Neural cell (in vitro differentiated cells): ENCODE measurements around the gene RFWD3. TPM values are rescaled to one million over a fixed set of nuclear protein-coding genes. Genes with fewer than 3 reads are reported as not detected.

Experiments used
- H2AFZ ChIP-seq: fragments of 200-600, 300-800 bp; sonication (generic), shearing (Covaris generic); 2 replicates; pipeline ENCODE4 v1.6.0; 2014; ENCODE audit warnings: low read depth, mild to moderate bottlenecking, antibody characterized with exemption, low read length, moderate library complexity
- H3F3A ChIP-seq: fragments of 200-600 bp; shearing (Covaris generic); 2 replicates; pipeline ENCODE4 v1.6.1; 2016; ENCODE audit warnings: mild to moderate bottlenecking, moderate library complexity, mixed read lengths, antibody characterized with exemption, low read length; ENCODE audit not compliant: insufficient read depth, poor library complexity, severe bottlenecking
- H3K27ac ChIP-seq: fragments of 200-600, 300-800 bp; sonication (generic), shearing (Covaris generic); 2 replicates; pipeline ENCODE4 v1.5.1; 2014; ENCODE audit warnings: mild to moderate bottlenecking, low read length, moderate library complexity
- H3K27me3 ChIP-seq: fragments of 300-800, 200-600 bp; sonication (generic), shearing (Covaris generic); 2 replicates; pipeline ENCODE4 v1.6.0; 2014; ENCODE audit warnings: mild to moderate bottlenecking, low read depth, low read length, moderate library complexity; ENCODE audit not compliant: insufficient read depth
- H3K36me3 ChIP-seq: fragments of 300-800, 200-600 bp; sonication (generic), shearing (Covaris generic); 2 replicates; pipeline ENCODE4 v1.5.1; 2014; ENCODE audit warnings: mild to moderate bottlenecking, antibody characterized with exemption, low read length, moderate library complexity; ENCODE audit not compliant: insufficient read depth
- H3K4me2 ChIP-seq: fragments of 300-800, 200-600 bp; sonication (generic), shearing (Covaris generic); 2 replicates; pipeline ENCODE4 v1.6.0; 2014; ENCODE audit warnings: mild to moderate bottlenecking, low read length
- H3K4me3 ChIP-seq: fragments of 300-800, 200-600 bp; sonication (generic), shearing (Covaris generic); 2 replicates; pipeline ENCODE4 v1.5.1; 2014; ENCODE audit warnings: mild to moderate bottlenecking, low read length, moderate library complexity
- H3K79me2 ChIP-seq: fragments of 200-600 bp; shearing (Covaris generic); replicated peaks from 2 replicates; pipeline ENCODE4 v1.6.0; 2014; ENCODE audit warnings: mild to moderate bottlenecking, low read length, moderate library complexity; ENCODE audit not compliant: insufficient read depth
- H3K9ac ChIP-seq: fragments of 300-800, 200-600 bp; sonication (generic), shearing (Covaris generic); 2 replicates; pipeline ENCODE4 v1.6.1; 2016; ENCODE audit warnings: mild to moderate bottlenecking, low read length, mixed read lengths
- H3K9me2 ChIP-seq: fragments of 200-600 bp; shearing (Covaris generic); 2 replicates; pipeline ENCODE4 v1.6.1; 2016; ENCODE audit warnings: mild to moderate bottlenecking, low read length, mixed read lengths; ENCODE audit not compliant: insufficient read depth
- H3K9me3 ChIP-seq: fragments of 200-600, 300-800 bp; sonication (generic), shearing (Covaris generic); 2 replicates; pipeline ENCODE4 v1.6.1; 2016; ENCODE audit warnings: mild to moderate bottlenecking, mixed run types, low read length, moderate library complexity, mixed read lengths
- H4K20me1 ChIP-seq: fragments of 200-600 bp; shearing (Covaris generic); 2 replicates; pipeline ENCODE4 v1.6.1; 2016; ENCODE audit warnings: mild to moderate bottlenecking, mixed run types; ENCODE audit not compliant: insufficient read depth
- CTCF ChIP-seq: fragments of 450-650 bp; IDR thresholded peaks from 2 replicates; pipeline ENCODE4 v1.5.1; 2014; ENCODE audit warnings: antibody characterized with exemption, mild to moderate bottlenecking, moderate library complexity; ENCODE audit not compliant: poor library complexity, severe bottlenecking
- EP300 ChIP-seq: fragments of 450-650 bp; conservative IDR thresholded peaks from 2 replicates; pipeline ENCODE4 v1.6.1; 2014; ENCODE audit warnings: antibody characterized with exemption, mild to moderate bottlenecking, moderate library complexity; ENCODE audit not compliant: poor library complexity, severe bottlenecking
- EZH2 ChIP-seq: fragments of 200-600, 300-800 bp; shearing (Covaris generic), sonication (generic); IDR thresholded peaks from 2 replicates; pipeline ENCODE4 v1.6.1; 2014; ENCODE audit warnings: antibody characterized with exemption, low read length, borderline replicate concordance, mild to moderate bottlenecking; ENCODE audit not compliant: insufficient read depth, poor library complexity, severe bottlenecking
- MXI1 ChIP-seq: fragments of 450-650 bp; conservative IDR thresholded peaks from 2 replicates; pipeline ENCODE4 v1.6.1; 2014; ENCODE audit warnings: antibody characterized with exemption, mild to moderate bottlenecking; ENCODE audit not compliant: poor library complexity, severe bottlenecking
- POLR2AphosphoS5 ChIP-seq: IDR thresholded peaks from 2 replicates; pipeline ENCODE4 v1.6.1; 2012
- RAD21 ChIP-seq: fragments of 450-650 bp; conservative IDR thresholded peaks from 2 replicates; pipeline ENCODE4 v1.6.1; 2014; ENCODE audit warnings: antibody characterized with exemption, mild to moderate bottlenecking, moderate library complexity
- REST ChIP-seq: IDR thresholded peaks from 2 replicates; pipeline ENCODE4 v1.6.1; 2012; ENCODE audit warnings: borderline replicate concordance
- SMC3 ChIP-seq: fragments of 450-650 bp; conservative IDR thresholded peaks from 2 replicates; pipeline ENCODE4 v1.6.1; 2014; ENCODE audit warnings: antibody characterized with exemption, mild to moderate bottlenecking, moderate library complexity; ENCODE audit not compliant: poor library complexity
- TAF1 ChIP-seq: IDR thresholded peaks from 2 replicates; pipeline ENCODE4 v1.6.1; 2012; ENCODE audit warnings: low read depth
- polyA plus RNA-seq: library from polyadenylated mRNA; depleted of rRNA; stranded (reverse); fragments of >200 nt; gene quantifications from 2 replicates; pipeline ENCODE4 v1.2.3, GENCODE V29; 2014

Gene RFWD3
- polyA plus RNA-seq, 1 donor from 2014 or later = 10.7 TPM

GRCh38 chr16:74603848-74604247 lies 62.8 kb downstream of the RFWD3 start:
- Histone ChIP-seq H4K20me1 (no peaks in the 10 kb centered on the region), H3K27me3 (no peaks in the 10 kb centered on the region), H3K9me2 (no peaks in the 10 kb centered on the region), H2AFZ (no peak overlapping the region), H3K9me3 (no peaks in the 10 kb centered on the region), H3F3A (no peaks in the 10 kb centered on the region), H3K36me3 (no peaks in the 10 kb centered on the region), H3K4me2 (peak overlapping the region; percentile 50), H3K9ac (no peak overlapping the region), H3K4me3 (peak overlapping the region; percentile 99), H3K27ac (no peak overlapping the region), H3K79me2 (peaks cover 68% of the 10 kb centered on the region)
- TF ChIP-seq REST (no peak), MXI1 (no peak), EP300 (no peak), TAF1 (no peak), EZH2 (no peak), RAD21 (no peak), POLR2AphosphoS5 (no peak), SMC3 (no peak), CTCF (no peak)

GRCh38 chr16:74601126-74601871 lies 65.4 kb downstream of the RFWD3 start:
- no peaks in the 10 kb centered on the region for H3K27me3 ChIP-seq
- no peak overlapping the region for H2AFZ ChIP-seq
- H3K27ac ChIP-seq = no peak overlapping the region
- no peaks in the 10 kb centered on the region for H3K9me2 ChIP-seq
- no peak for TF ChIP-seq TAF1
- no peak for TF ChIP-seq CTCF
- no peak for TF ChIP-seq POLR2AphosphoS5
- TF ChIP-seq REST = no peak
- TF ChIP-seq MXI1 = no peak
- TF ChIP-seq RAD21 = no peak
- TF ChIP-seq SMC3 = no peak
- TF ChIP-seq EP300 = no peak
- no peak for TF ChIP-seq EZH2
- no peaks in the 10 kb centered on the region for H3K9me3 ChIP-seq
- H3K79me2 ChIP-seq = peaks cover 75% of the 10 kb centered on the region
- no peak overlapping the region for H3K4me2 ChIP-seq
- H3K9ac ChIP-seq = no peak overlapping the region
- H3F3A ChIP-seq = no peaks in the 10 kb centered on the region
- no peaks in the 10 kb centered on the region for H4K20me1 ChIP-seq
- no peaks in the 10 kb centered on the region for H3K36me3 ChIP-seq
- H3K4me3 ChIP-seq = no peak overlapping the region
